K562 (cell line): Measurements from ENCODE around the gene MYO6. TPM values are rescaled to one million over a fixed set of nuclear protein-coding genes. Genes with fewer than 3 reads are reported as not detected.

ENCODE experiments used
- ATAC-seq: fragments of 200-7000 bp; cut with Tn5 transposase; 3 replicates; pipeline ENCODE4 v1.9.1; 2020; ENCODE audit warnings: moderate library complexity
- BruUV-seq: library from RNA; stranded (reverse); fragments of 400-500 nt; replicated peaks from 2 replicates; lab custom pipeline; 2021; lab: Mats Ljungman, UMichigan
- CTCF ChIA-PET: fragments of 300-600 bp; formaldehyde crosslinking; extraction: SDS; loops from one replicate; lab custom pipeline; 2021; ENCODE audit warnings: low intra/inter-chr PET ratio; lab: Yijun Ruan, JAX
- POLR2A ChIA-PET: fragments of 300-600, 350-650 bp; sonication (Branson Sonifier 250); formaldehyde crosslinking; extraction: SDS; loops from one replicate; lab custom pipeline; 2021; ENCODE audit warnings: antibody characterized with exemption, inconsistent platforms; lab: Yijun Ruan, JAX
- DNase-seq, 4 experiments: peaks; one replicate each; pipeline versions ENCODE4 v3.0.0 to v3.0.0-alpha.2; 2011 to 2018; ENCODE audit warnings: low spot score in 3 of 4, mixed read lengths in 3 of 4; ENCODE audit errors: extremely low read depth in 1 of 4
- FAIRE-seq: peaks from 2 replicates; lab custom pipeline; 2011; peaks lifted over from hg19 to GRCh38; lab: Jason Lieb, UNC
- H2AFZ ChIP-seq: 2 replicates; pipeline ENCODE4 v1.6.0; 2011; ENCODE audit warnings: low read depth, low read length, control low read depth, inconsistent platforms
- H3K27ac ChIP-seq: fragments of 200-600 bp; 3 replicates; pipeline ENCODE4 v1.8.0; 2011; ENCODE audit warnings: low read depth, mild to moderate bottlenecking, control low read depth, inconsistent platforms, low read length, moderate library complexity, mixed read lengths; ENCODE audit errors: extremely low read depth
- H3K27me3 ChIP-seq, 2 experiments: fragments of 300-600 bp in 1 of 2; 2 replicates in 1 of 2; 3 replicates in 1 of 2; pipeline versions ENCODE4 v1.6.0 to v1.8.0; 2011; ENCODE audit warnings: inconsistent platforms in 2 of 2, low read length in 2 of 2, mild to moderate bottlenecking in 1 of 2, mixed read lengths in 1 of 2, moderate library complexity in 1 of 2; ENCODE audit not compliant: control insufficient read depth in 2 of 2, insufficient read depth in 2 of 2
- H3K36me3 ChIP-seq: fragments of 300-600 bp; 3 replicates; pipeline ENCODE4 v1.8.0; 2011; ENCODE audit warnings: mild to moderate bottlenecking, low read length, inconsistent platforms; ENCODE audit not compliant: control insufficient read depth, insufficient read depth
- H3K4me1 ChIP-seq, 2 experiments: fragments of 200-600 bp in 1 of 2; replicated peaks in 1 of 2; 2 replicates in 1 of 2; 3 replicates in 1 of 2; pipeline versions ENCODE4 v1.5.1 to v1.8.0; 2011; ENCODE audit warnings: inconsistent platforms in 2 of 2, low read length in 2 of 2, mild to moderate bottlenecking in 1 of 2, mixed read lengths in 1 of 2, moderate library complexity in 1 of 2; ENCODE audit not compliant: control insufficient read depth in 2 of 2, insufficient read depth in 2 of 2
- H3K4me2 ChIP-seq: 2 replicates; pipeline ENCODE4 v1.6.1; 2011; ENCODE audit warnings: low read length, control low read depth, inconsistent platforms, mixed read lengths; ENCODE audit not compliant: insufficient read depth
- H3K4me3 ChIP-seq: fragments of 200-600 bp; sonication (generic), shearing (Covaris generic); 2 replicates; pipeline ENCODE4 v1.5.1; 2016; ENCODE audit warnings: control low read depth, inconsistent platforms
- H3K79me2 ChIP-seq: fragments of 200-600 bp; 3 replicates; pipeline ENCODE4 v1.8.0; 2011; ENCODE audit warnings: low read length, inconsistent platforms; ENCODE audit not compliant: control insufficient read depth, insufficient read depth
- H3K9ac ChIP-seq, 2 experiments: 2 replicates each; pipeline versions ENCODE4 v1.6.0 to v1.6.1; 2011; ENCODE audit warnings: low read depth in 2 of 2, low read length in 2 of 2, control low read depth in 1 of 2, inconsistent platforms in 1 of 2, mild to moderate bottlenecking in 1 of 2, mixed read lengths in 1 of 2; ENCODE audit not compliant: insufficient read depth in 1 of 2
- H3K9me1 ChIP-seq: one replicate; pipeline ENCODE4 v1.6.0; 2011; ENCODE audit warnings: inconsistent platforms, mild to moderate bottlenecking, low read length, moderate library complexity; ENCODE audit not compliant: control insufficient read depth, insufficient read depth
- H3K9me3 ChIP-seq: replicated peaks from 2 replicates; pipeline ENCODE4 v1.5.1; 2011; ENCODE audit warnings: low read depth, low read length, inconsistent platforms; ENCODE audit not compliant: control insufficient read depth, insufficient read depth
- H4K20me1 ChIP-seq: replicated peaks from 2 replicates; pipeline ENCODE4 v1.6.1; 2011; ENCODE audit warnings: low read length, inconsistent platforms, mixed read lengths; ENCODE audit not compliant: control insufficient read depth, insufficient read depth
- CREBBP ChIP-seq: IDR thresholded peaks from one replicate; pipeline ENCODE4 v1.6.1; 2012; ENCODE audit warnings: low read depth, mild to moderate bottlenecking, control low read depth, inconsistent platforms, low read length
- FOXK1 ChIP-seq: sonication (generic); formaldehyde crosslinking; IDR thresholded peaks from 2 replicates; pipeline ENCODE4 v1.8.0; 2022; ENCODE audit warnings: missing genetic modification reagents, mild to moderate bottlenecking, borderline replicate concordance
- MAFK ChIP-seq: IDR thresholded peaks from 2 replicates; pipeline ENCODE4 v1.6.1; 2011; ENCODE audit warnings: low read length, improper control_type of control experiment
- NR2F6 ChIP-seq: fragments of 450-650 bp; formaldehyde crosslinking; IDR thresholded peaks from 2 replicates; pipeline ENCODE4 v1.4.0; 2020; ENCODE audit warnings: mild to moderate bottlenecking
- PML ChIP-seq: IDR thresholded peaks from 2 replicates; pipeline ENCODE4 v1.6.1; 2012; ENCODE audit warnings: low read length, inconsistent platforms
- SMAD3 ChIP-seq: fragments of 450-650 bp; formaldehyde crosslinking; conservative IDR thresholded peaks from 2 replicates; pipeline ENCODE4 v1.4.0; 2020; ENCODE audit warnings: mild to moderate bottlenecking
- SPI1 ChIP-seq: IDR thresholded peaks from 2 replicates; pipeline ENCODE4 v1.6.1; 2011; ENCODE audit warnings: low read depth, low read length, control low read depth, borderline replicate concordance
- TAF7 ChIP-seq: fragments of 450-650 bp; IDR thresholded peaks from 2 replicates; pipeline ENCODE4 v1.6.1; 2016; ENCODE audit warnings: missing genetic modification characterization, missing compliant biosample characterization
- ZBTB1 ChIP-seq: sonication (generic); formaldehyde crosslinking; IDR thresholded peaks from 2 replicates; pipeline ENCODE4 v1.8.1; 2023; ENCODE audit warnings: missing genetic modification reagents, low read depth, mild to moderate bottlenecking, borderline replicate concordance
- WGBS: fragments of 100-300 bp; shearing (Covaris generic); methylation state at CpG from one replicate; pipeline ENCODE4 v1.1.6; 2016; ENCODE audit warnings: low coverage, mixed read lengths; ENCODE audit not compliant: insufficient coverage; ENCODE audit errors: missing lambda C conversion rate; 5-methylcytosine and 5-hydroxymethylcytosine counted together
- in situ Hi-C: fragments of 300-500 bp; cut with MboI; formaldehyde crosslinking; loops from 4 replicates; pipeline ENCODE4 v1.15.0; 2018; ENCODE audit warnings: inconsistent platforms, mixed read lengths
- intact Hi-C: fragments of 100-400 bp; cut with micrococcal nuclease; formaldehyde crosslinking; loops from 2 replicates; pipeline ENCODE4 v1.14.2; 2022
- polyA plus RNA-seq, 8 experiments: library from polyadenylated mRNA; depleted of rRNA in 4 of 8; stranded (reverse) in 5 of 8; unstranded in 3 of 8; fragments of >200 nt; fragmentation: Nextera tagmentation in 2 of 8; fragmentation: Illumina TruSeq in 1 of 8; extraction: Ambion mirVana in 2 of 8; extraction: Trizol in 1 of 8; gene quantifications; 2 replicates each; pipeline versions ENCODE4 v1.2.1 to v1.2.3, GENCODE V29; 2011 to 2014; ENCODE audit warnings: inconsistent platforms in 1 of 8, missing spikeins in 1 of 8
- total RNA-seq, 7 experiments: library from RNA; depleted of rRNA in 6 of 7; stranded (reverse); fragments of >200 nt in 6 of 7; fragmentation: Illumina TruSeq in 2 of 7; extraction: Trizol in 2 of 7; gene quantifications; 2 replicates each; pipeline versions ENCODE4 v1.2.1 to v1.2.3, GENCODE V29; 2011 to 2021; ENCODE audit warnings: low replicate concordance in 1 of 7
- TF ChIP-seq, protein P1 (sequence below): fragments of 200-800 bp; sonication (Bioruptor generic); IDR thresholded peaks from 2 replicates; pipeline ENCODE4 v1.6.1; 2016; ENCODE audit warnings: missing genetic modification characterization, missing compliant biosample characterization

MYO6 gene
- total and polyA plus RNA-seq, 9 of the 15 experiments (the other 6 are each of a cell fraction or from before 2014, with no cell fraction given), result 1.3 to 5.5 (median 2.7) TPM

DNA sequence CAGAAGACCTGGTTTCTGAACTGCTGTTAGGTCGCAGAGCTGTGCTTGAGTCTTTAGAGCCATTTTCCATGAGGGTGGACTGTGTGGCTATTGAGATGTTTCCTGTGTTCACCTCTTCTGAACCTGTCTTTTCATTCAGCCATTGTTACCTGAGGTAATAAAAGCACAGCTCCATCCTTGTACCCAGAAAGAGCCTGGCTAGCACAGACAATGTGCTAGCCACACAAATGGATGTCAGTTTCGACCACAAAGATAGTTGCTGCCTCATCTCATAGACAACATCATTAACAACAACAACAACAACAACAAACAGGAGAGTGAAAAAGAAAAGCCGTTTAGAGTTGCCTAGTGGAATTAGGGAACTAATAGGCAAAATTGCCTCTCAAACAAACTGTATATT is 114.7 kb downstream of the MYO6 start:
- in situ Hi-C loops, result no loop called here
- no peaks in the 10 kb centered on the region for H3K9me1 ChIP-seq
- H3K4me3 ChIP-seq, result no peak overlapping the region
- no peak for TF ChIP-seq SPI1
- no peak for TF ChIP-seq FOXK1 (CRISPR knock-in tag)
- TF ChIP-seq MAFK, result no peak
- TF ChIP-seq SMAD3, result no peak
- TF ChIP-seq ZBTB1, result no peak
- no peak for TF ChIP-seq CREBBP
- no peak for TF ChIP-seq NR2F6 (CRISPR knock-in tag)
- TF ChIP-seq TAF7, result no peak
- no peak for TF ChIP-seq PML
- TF ChIP-seq, protein P1, sequence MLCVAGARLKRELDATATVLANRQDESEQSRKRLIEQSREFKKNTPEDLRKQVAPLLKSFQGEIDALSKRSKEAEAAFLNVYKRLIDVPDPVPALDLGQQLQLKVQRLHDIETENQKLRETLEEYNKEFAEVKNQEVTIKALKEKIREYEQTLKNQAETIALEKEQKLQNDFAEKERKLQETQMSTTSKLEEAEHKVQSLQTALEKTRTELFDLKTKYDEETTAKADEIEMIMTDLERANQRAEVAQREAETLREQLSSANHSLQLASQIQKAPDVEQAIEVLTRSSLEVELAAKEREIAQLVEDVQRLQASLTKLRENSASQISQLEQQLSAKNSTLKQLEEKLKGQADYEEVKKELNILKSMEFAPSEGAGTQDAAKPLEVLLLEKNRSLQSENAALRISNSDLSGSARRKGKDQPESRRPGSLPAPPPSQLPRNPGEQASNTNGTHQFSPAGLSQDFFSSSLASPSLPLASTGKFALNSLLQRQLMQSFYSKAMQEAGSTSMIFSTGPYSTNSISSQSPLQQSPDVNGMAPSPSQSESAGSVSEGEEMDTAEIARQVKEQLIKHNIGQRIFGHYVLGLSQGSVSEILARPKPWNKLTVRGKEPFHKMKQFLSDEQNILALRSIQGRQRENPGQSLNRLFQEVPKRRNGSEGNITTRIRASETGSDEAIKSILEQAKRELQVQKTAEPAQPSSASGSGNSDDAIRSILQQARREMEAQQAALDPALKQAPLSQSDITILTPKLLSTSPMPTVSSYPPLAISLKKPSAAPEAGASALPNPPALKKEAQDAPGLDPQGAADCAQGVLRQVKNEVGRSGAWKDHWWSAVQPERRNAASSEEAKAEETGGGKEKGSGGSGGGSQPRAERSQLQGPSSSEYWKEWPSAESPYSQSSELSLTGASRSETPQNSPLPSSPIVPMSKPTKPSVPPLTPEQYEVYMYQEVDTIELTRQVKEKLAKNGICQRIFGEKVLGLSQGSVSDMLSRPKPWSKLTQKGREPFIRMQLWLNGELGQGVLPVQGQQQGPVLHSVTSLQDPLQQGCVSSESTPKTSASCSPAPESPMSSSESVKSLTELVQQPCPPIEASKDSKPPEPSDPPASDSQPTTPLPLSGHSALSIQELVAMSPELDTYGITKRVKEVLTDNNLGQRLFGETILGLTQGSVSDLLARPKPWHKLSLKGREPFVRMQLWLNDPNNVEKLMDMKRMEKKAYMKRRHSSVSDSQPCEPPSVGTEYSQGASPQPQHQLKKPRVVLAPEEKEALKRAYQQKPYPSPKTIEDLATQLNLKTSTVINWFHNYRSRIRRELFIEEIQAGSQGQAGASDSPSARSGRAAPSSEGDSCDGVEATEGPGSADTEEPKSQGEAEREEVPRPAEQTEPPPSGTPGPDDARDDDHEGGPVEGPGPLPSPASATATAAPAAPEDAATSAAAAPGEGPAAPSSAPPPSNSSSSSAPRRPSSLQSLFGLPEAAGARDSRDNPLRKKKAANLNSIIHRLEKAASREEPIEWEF, result no peak
- H3K9me3 ChIP-seq, result no peaks in the 10 kb centered on the region
- intact Hi-C loops, result no loop called here
- no TSS peak for BruUV-seq
- FAIRE-seq (no peak), ATAC-seq (no peak), DNase-seq (no peak)
- no peaks in the 10 kb centered on the region for H3K79me2 ChIP-seq
- no peak overlapping the region for H3K27ac ChIP-seq
- H3K9ac ChIP-seq, result no peak overlapping the region
- ChIA-PET POLR2A (no interaction called here), CTCF (no interaction called here)
- H4K20me1 ChIP-seq, result no peaks in the 10 kb centered on the region
- no peak overlapping the region for H2AFZ ChIP-seq
- 9% methylated on average over 3 of the region's 3 CpGs for WGBS
- no peaks in the 10 kb centered on the region; a peak in 1 of 5 replicates for H3K27me3 ChIP-seq
- H3K4me2 ChIP-seq, result no peak overlapping the region
- H3K4me1 ChIP-seq, result no peaks in the 10 kb centered on the region
- H3K36me3 ChIP-seq, result no peaks in the 10 kb centered on the region
